ENCODE measurements around the gene STARD13. TPM values are rescaled to one million over a fixed set of nuclear protein-coding genes. Genes with fewer than 3 reads are reported as not detected.

STARD13 gene
- total RNA-seq, 4 donors from 2014 or later, result 31.1 to 63.4 (median 38.9) TPM

DNA sequence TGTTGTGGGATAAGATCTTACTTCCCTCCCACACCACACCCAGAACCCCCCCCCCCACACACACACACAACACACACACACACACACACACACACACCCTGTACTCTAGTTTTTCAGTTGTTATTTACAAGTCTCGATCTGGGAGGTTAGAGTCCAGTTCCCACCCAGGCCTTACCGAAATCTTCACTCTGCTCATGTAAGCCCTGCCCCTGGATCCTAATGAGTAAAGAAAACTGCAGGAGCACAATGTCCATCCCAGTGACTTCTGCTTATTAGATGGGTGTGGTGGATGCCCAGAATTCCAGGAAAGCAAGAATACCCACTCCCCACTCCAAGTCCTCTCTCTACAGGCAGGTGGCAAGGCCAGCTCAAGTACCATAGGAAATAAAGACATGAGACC lies 23.0 kb downstream of the STARD13 start:
- TF ChIP-seq, protein P1, sequence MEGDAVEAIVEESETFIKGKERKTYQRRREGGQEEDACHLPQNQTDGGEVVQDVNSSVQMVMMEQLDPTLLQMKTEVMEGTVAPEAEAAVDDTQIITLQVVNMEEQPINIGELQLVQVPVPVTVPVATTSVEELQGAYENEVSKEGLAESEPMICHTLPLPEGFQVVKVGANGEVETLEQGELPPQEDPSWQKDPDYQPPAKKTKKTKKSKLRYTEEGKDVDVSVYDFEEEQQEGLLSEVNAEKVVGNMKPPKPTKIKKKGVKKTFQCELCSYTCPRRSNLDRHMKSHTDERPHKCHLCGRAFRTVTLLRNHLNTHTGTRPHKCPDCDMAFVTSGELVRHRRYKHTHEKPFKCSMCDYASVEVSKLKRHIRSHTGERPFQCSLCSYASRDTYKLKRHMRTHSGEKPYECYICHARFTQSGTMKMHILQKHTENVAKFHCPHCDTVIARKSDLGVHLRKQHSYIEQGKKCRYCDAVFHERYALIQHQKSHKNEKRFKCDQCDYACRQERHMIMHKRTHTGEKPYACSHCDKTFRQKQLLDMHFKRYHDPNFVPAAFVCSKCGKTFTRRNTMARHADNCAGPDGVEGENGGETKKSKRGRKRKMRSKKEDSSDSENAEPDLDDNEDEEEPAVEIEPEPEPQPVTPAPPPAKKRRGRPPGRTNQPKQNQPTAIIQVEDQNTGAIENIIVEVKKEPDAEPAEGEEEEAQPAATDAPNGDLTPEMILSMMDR (IDR thresholded peaks at IDR 0.05), result no peak
- no peak for ATAC-seq (ENCODE audit: low FRiP score)
- no peak for DNase-seq (ENCODE audit: low spot score)

DNA sequence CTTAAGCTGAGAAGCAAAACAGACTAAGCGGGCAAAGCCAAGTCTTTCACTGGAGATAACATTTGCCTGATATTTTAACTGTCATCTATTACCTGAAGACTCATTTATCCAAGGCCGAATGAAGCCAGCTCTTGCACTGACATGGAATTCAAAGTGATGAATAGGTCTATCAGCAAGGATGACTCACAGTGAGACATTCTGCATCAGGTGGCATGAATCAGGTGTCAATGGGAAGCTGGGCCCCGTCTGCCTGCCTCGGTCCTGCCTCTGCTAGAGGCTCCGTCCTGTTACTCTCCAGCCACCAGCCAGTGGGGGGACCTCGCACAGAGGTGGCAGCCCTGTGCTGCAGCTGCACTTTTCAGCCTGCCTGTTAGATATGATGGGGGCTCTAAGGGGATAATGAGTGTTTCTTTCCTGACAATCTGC lies 23.5 kb downstream of the STARD13 start:
- no peak for DNase-seq (ENCODE audit: low spot score)
- peak; percentile 21 for ATAC-seq (ENCODE audit: low FRiP score)
- TF ChIP-seq, protein P1 (IDR thresholded peaks at IDR 0.05), result no peak

DNA sequence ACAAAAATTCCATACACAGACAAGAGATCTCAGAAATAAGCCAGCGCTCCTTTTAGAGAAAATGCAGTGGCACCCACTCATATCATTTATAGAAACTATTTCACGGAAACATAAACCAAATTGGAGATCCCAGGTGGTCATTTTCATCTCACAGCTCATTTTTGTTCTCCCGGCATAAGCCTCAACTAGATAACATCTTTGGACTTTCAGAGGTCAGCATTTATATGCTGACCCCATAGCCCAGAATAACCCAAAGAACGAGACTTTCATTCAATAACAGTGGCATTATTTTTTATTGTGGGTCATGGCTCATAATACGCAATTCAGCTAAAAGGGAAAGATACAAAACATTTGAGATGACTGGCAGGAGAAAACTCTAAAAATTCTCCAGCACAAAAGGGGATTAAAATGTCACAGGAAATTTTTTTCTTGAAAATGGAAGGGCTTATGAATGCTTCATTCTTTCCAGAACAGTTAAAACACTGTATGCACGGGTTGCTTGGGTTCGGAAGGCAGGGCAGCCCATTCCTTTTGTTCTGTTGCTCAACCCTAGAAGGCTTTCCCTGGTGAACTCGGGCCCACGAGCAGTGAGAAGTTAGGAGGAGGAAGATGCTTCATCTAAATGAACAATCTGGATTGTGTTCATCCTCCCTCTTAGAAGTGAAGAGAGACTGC lies 24.0 kb downstream of the STARD13 start:
- ATAC-seq (ENCODE audit: low FRiP score) (no peak), DNase-seq (ENCODE audit: low spot score) (no peak)
- TF ChIP-seq, protein P1 (IDR thresholded peaks at IDR 0.05), result no peak

DNA sequence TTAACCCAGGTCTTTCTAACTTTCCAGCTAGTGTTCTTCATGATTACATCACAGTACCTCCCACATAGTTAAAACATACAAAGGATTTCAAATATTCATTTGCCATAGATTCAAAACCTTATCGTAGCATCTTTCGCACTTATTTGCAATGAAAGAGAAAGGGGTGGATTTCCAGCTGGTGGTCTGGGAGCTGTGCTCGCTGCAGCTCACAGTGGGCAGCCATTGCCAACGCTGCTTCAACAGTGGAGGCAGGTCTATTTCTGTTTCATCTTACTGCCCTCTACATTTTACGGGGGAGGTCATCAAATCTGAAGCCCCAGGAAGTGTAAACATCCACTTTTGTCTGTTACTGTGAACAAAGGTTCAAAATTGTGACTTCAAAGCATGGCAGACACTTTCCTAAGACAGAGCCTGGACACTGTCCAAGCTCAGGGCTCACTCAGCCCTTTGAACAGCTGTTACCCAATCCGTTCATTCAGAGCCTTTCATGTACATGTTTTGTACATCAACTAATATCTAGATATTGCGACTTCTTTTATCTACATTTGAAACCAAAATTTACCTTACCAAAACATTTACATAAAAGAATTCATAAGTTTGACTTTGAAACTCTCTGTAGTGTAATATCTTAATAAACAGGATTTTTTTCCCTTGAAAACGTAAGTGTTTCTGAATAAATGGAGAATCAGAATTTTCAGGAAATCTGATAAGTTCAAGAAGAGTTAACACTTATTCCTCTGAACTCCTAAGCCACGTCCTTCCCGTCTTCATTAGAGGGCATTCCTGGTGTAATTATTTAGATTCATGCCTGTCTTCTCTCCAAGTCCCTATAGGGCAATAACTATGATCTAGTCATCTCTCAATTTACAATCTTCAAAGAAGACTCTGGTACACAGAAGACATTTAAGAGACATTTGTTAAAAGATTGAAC lies 25.1 kb downstream of the STARD13 start:
- no peak for ATAC-seq (ENCODE audit: low FRiP score)
- TF ChIP-seq, protein P1 (IDR thresholded peaks at IDR 0.05), result no peak
- DNase-seq (ENCODE audit: low spot score), result no peak

DNA sequence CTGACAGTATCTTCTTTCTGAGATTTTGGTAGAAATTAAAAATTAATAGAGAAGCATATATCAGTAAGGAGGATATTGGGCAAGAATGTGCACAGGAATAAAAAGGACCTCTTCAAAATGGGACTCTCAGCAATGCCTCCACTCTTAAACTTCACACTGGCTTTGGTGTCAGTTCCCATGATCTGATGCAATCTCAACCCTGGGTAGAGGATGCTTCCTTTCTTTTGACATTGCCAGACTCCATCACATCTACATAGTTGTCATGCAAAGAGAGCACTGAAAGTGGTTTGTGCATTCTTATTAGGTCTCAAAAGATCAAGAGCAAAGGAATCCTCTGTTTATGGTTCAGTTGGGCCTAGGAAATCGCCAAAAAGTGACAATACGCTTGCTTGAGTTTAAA lies 26.3 kb downstream of the STARD13 start:
- no peak for ATAC-seq (ENCODE audit: low FRiP score)
- TF ChIP-seq, protein P1 (IDR thresholded peaks at IDR 0.05), result no peak
- no peak for DNase-seq (ENCODE audit: low spot score)

DNA sequence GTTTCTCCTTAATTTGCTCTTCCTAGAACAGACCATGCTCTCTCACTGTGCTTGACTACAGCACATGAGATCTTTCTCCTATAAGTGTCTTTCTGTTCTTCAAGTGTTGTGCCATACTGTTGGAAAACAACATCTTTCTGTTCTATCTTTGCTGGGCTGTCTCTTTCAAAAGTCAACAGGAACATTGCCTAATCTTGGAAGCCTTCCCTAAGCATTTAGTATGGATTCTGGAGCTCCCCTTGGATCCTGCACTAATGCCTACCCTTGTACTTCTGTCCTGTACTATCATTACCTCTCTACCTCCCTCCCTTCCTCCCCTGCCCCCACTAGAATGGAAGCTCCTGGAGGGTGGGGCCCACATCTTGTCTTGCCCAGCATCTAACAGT lies 26.8 kb downstream of the STARD13 start:
- DNase-seq (ENCODE audit: low spot score) (no peak), ATAC-seq (ENCODE audit: low FRiP score) (no peak)
- TF ChIP-seq, protein P1 (IDR thresholded peaks at IDR 0.05), result no peak

Measured in omental fat pad (tissue), 4 donors.